GM12878 (cell line): Measurements from ENCODE around the gene RDH16. TPM values are rescaled to one million over a fixed set of nuclear protein-coding genes. Genes with fewer than 3 reads are reported as not detected.

Experiments used
- ATAC-seq: fragments of 200-7000 bp; cut with Tn5 transposase; 3 replicates; pipeline ENCODE4 v1.9.1; 2020; ENCODE audit warnings: mild to moderate bottlenecking, moderate library complexity
- BruUV-seq: library from RNA; stranded (reverse); fragments of 400-500 nt; replicated peaks from 2 replicates; lab custom pipeline; 2021; lab: Mats Ljungman, UMichigan
- CTCF ChIA-PET: fragments of 300-600 bp; sonication (Branson Sonifier 250); formaldehyde crosslinking; extraction: SDS; loops from one replicate; lab custom pipeline; 2021; ENCODE audit warnings: inconsistent platforms; lab: Yijun Ruan, JAX
- POLR2A ChIA-PET: fragments of 350-600 bp; formaldehyde crosslinking; extraction: SDS; loops from one replicate; lab custom pipeline; 2021; ENCODE audit warnings: inconsistent platforms; lab: Charles Lee
- RAD21 ChIA-PET: fragments of 300-600 bp; sonication (Branson Sonifier 250); formaldehyde crosslinking; loops from one replicate; lab custom pipeline; 2023; ENCODE audit warnings: antibody characterized with exemption; ENCODE audit not compliant: unreplicated experiment; lab: Charles Lee
- SMC1A ChIA-PET: fragments of 300-600 bp; sonication (Branson Sonifier 250); formaldehyde crosslinking; loops from one replicate; lab custom pipeline; 2023; ENCODE audit not compliant: unreplicated experiment, uncharacterized antibody; lab: Charles Lee
- DNase-seq: peaks from one replicate; pipeline ENCODE4 v3.0.0-alpha.2; 2011; ENCODE audit warnings: low read depth, low spot score
- FAIRE-seq: peaks from 3 replicates; lab custom pipeline; 2011; peaks lifted over from hg19 to GRCh38; lab: Jason Lieb, UNC
- H2AFZ ChIP-seq: 2 replicates; pipeline ENCODE4 v1.6.0; 2011; ENCODE audit warnings: low read depth, low read length, control low read depth; ENCODE audit not compliant: control insufficient read depth
- H3K27ac ChIP-seq: 2 replicates; pipeline ENCODE4 v1.5.1; 2011; ENCODE audit warnings: control low read depth; ENCODE audit not compliant: control insufficient read depth, insufficient read depth
- H3K27me3 ChIP-seq, 2 experiments: replicated peaks in 1 of 2; 2 replicates each; pipeline versions ENCODE4 v1.6.0 to v1.6.1; 2011; ENCODE audit warnings: low read length in 1 of 2; ENCODE audit not compliant: control insufficient read depth in 2 of 2, insufficient read depth in 2 of 2
- H3K36me3 ChIP-seq, 2 experiments: 2 replicates each; pipeline ENCODE4 v1.5.1; 2011; ENCODE audit warnings: low read length in 1 of 2; ENCODE audit not compliant: control insufficient read depth in 2 of 2, insufficient read depth in 2 of 2
- H3K4me1 ChIP-seq: 2 replicates; pipeline ENCODE4 v1.6.1; 2011; ENCODE audit warnings: mild to moderate bottlenecking, low read length, moderate library complexity, mixed read lengths; ENCODE audit not compliant: control insufficient read depth, insufficient read depth
- H3K4me2 ChIP-seq: 2 replicates; pipeline ENCODE4 v1.6.0; 2011; ENCODE audit warnings: control low read depth; ENCODE audit not compliant: control insufficient read depth, insufficient read depth
- H3K4me3 ChIP-seq: fragments of 200-600 bp; sonication (generic); 2 replicates; pipeline ENCODE4 v1.5.1; 2016
- H3K79me2 ChIP-seq: 2 replicates; pipeline ENCODE4 v1.6.0; 2011; ENCODE audit warnings: low read length; ENCODE audit not compliant: control insufficient read depth, insufficient read depth
- H3K9ac ChIP-seq: 2 replicates; pipeline ENCODE4 v1.8.0; 2011; ENCODE audit warnings: low read length, control low read depth, mixed read lengths; ENCODE audit not compliant: control insufficient read depth, insufficient read depth
- H3K9me3 ChIP-seq: replicated peaks from 3 replicates; pipeline ENCODE4 v1.5.1; 2011; ENCODE audit warnings: mild to moderate bottlenecking, low read length; ENCODE audit not compliant: control insufficient read depth, insufficient read depth
- H4K20me1 ChIP-seq: 2 replicates; pipeline ENCODE4 v1.6.0; 2011; ENCODE audit not compliant: control insufficient read depth, insufficient read depth
- E2F8 ChIP-seq: fragments of 450-650 bp; IDR thresholded peaks from 2 replicates; pipeline ENCODE4 v1.6.1; 2018; ENCODE audit warnings: mild to moderate bottlenecking, low read depth, moderate library complexity; ENCODE audit not compliant: partially characterized antibody
- FOXK2 ChIP-seq: fragments of 450-650 bp; IDR thresholded peaks from 2 replicates; pipeline ENCODE4 v1.6.1; 2017; ENCODE audit warnings: mild to moderate bottlenecking, moderate library complexity
- FOXM1 ChIP-seq: IDR thresholded peaks from 2 replicates; pipeline ENCODE4 v1.6.1; 2012; ENCODE audit warnings: low read depth, mild to moderate bottlenecking, inconsistent platforms, low read length, moderate library complexity
- HDAC6 ChIP-seq: fragments of 200-600 bp; sonication (generic); IDR thresholded peaks from one replicate; pipeline ENCODE4 v1.8.0; 2017; ENCODE audit warnings: antibody characterized with exemption; ENCODE audit not compliant: unreplicated experiment
- JUNB ChIP-seq: IDR thresholded peaks from 2 replicates; pipeline ENCODE4 v1.6.1; 2016; ENCODE audit warnings: antibody characterized with exemption, mild to moderate bottlenecking
- MAX ChIP-seq: IDR thresholded peaks from 2 replicates; pipeline ENCODE4 v1.6.1; 2012; ENCODE audit warnings: low read depth, low read length, improper control_type of control experiment
- RELA ChIP-seq: fragments of 450-650 bp; IDR thresholded peaks from 2 replicates; pipeline ENCODE4 v1.8.0; 2014; ENCODE audit warnings: borderline replicate concordance; ENCODE audit not compliant: partially characterized antibody
- ZZZ3 ChIP-seq: IDR thresholded peaks from 2 replicates; pipeline ENCODE4 v1.6.1; 2011; ENCODE audit warnings: low read depth; ENCODE audit not compliant: control insufficient read depth, insufficient read length
- WGBS: methylation state at CpG from one replicate; pipeline ENCODE4 v1.1.6; 2016; ENCODE audit warnings: low lambda C conversion rate; ENCODE audit not compliant: insufficient replicate concordance, insufficient coverage; ENCODE audit errors: missing lambda C conversion rate; 5-methylcytosine and 5-hydroxymethylcytosine counted together
- in situ Hi-C: fragments of 300-500 bp; cut with MboI; formaldehyde crosslinking; loops from 9 replicates; pipeline ENCODE4 v1.14.3; 2018; ENCODE audit warnings: mixed read lengths
- intact Hi-C: fragments of 100-400 bp; cut with micrococcal nuclease; formaldehyde crosslinking; loops from one replicate; pipeline ENCODE4 v1.14.2; 2022; ENCODE audit not compliant: unreplicated experiment
- polyA plus RNA-seq, 11 experiments: library from polyadenylated mRNA; depleted of rRNA in 4 of 11; unstranded in 6 of 11; stranded (reverse) in 5 of 11; fragments of >200 nt; fragmentation: Nextera tagmentation in 4 of 11; fragmentation: Illumina TruSeq in 1 of 11; extraction: Ambion mirVana in 4 of 11; extraction: Trizol in 1 of 11; gene quantifications; 1 replicate in 1 of 11; 2 replicates in 10 of 11; pipeline versions ENCODE4 v1.2.1 to v1.2.3, GENCODE V29; 2011 to 2016; ENCODE audit warnings: inconsistent platforms in 2 of 11, missing spikeins in 2 of 11, low read depth in 1 of 11
- total RNA-seq, 4 experiments: library from RNA; depleted of rRNA in 3 of 4; stranded (reverse); fragments of >200 nt in 3 of 4; fragmentation: Illumina TruSeq in 1 of 4; extraction: Trizol in 1 of 4; gene quantifications; 2 replicates each; pipeline versions ENCODE4 v1.2.1 to v1.2.3, GENCODE V29; 2013 to 2021
- TF ChIP-seq, protein P1 (sequence below): fragments of 450-650 bp; IDR thresholded peaks from 2 replicates; pipeline ENCODE4 v1.6.1; 2016; ENCODE audit warnings: mild to moderate bottlenecking, moderate library complexity, borderline replicate concordance

Gene RDH16
- total and polyA plus RNA-seq, 10 of the 15 experiments (the other 5 are each of a cell fraction or from before 2014, with no cell fraction given): 0.04 to 0.31 (median 0.06) TPM

DNA sequence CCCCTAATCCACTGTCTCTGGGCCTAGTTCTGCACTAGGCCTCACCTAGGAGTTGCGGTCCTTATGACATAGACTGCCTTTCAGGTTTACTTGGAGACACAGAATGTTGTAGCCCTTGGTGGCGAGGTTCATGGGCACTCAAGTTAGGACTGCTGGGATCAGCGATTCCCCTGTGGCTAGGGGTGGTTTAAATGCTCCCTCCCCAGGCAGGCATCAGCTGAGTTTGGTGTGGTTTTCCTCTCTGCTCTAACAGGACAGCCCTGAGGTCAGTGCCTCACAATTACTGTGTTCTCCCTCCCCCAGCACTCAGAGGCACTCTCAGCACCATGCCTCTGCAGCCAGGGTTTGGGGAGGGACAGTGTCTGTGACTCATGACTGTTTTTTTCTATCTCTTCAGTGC, 22.2 kb upstream of the RDH16 start:
- no peak for FAIRE-seq
- no peak overlapping the region for H3K27ac ChIP-seq
- H2AFZ ChIP-seq: no peak overlapping the region
- RAD21 ChIA-PET: no interaction called here
- H3K9me3 ChIP-seq: no peaks in the 10 kb centered on the region
- in situ Hi-C loops (no loop called here), intact Hi-C loops (no loop called here)
- WGBS: 75% methylated on average over 3 of the region's 3 CpGs
- POLR2A ChIA-PET: no interaction called here
- BruUV-seq: no TSS peak
- SMC1A ChIA-PET: no interaction called here
- no peaks in the 10 kb centered on the region for H3K36me3 ChIP-seq
- no peak overlapping the region for H3K4me3 ChIP-seq
- H3K4me1 ChIP-seq: no peaks in the 10 kb centered on the region
- TF ChIP-seq JUNB: no peak
- TF ChIP-seq FOXM1: no peak
- no peak for TF ChIP-seq FOXK2
- TF ChIP-seq, protein P1, sequence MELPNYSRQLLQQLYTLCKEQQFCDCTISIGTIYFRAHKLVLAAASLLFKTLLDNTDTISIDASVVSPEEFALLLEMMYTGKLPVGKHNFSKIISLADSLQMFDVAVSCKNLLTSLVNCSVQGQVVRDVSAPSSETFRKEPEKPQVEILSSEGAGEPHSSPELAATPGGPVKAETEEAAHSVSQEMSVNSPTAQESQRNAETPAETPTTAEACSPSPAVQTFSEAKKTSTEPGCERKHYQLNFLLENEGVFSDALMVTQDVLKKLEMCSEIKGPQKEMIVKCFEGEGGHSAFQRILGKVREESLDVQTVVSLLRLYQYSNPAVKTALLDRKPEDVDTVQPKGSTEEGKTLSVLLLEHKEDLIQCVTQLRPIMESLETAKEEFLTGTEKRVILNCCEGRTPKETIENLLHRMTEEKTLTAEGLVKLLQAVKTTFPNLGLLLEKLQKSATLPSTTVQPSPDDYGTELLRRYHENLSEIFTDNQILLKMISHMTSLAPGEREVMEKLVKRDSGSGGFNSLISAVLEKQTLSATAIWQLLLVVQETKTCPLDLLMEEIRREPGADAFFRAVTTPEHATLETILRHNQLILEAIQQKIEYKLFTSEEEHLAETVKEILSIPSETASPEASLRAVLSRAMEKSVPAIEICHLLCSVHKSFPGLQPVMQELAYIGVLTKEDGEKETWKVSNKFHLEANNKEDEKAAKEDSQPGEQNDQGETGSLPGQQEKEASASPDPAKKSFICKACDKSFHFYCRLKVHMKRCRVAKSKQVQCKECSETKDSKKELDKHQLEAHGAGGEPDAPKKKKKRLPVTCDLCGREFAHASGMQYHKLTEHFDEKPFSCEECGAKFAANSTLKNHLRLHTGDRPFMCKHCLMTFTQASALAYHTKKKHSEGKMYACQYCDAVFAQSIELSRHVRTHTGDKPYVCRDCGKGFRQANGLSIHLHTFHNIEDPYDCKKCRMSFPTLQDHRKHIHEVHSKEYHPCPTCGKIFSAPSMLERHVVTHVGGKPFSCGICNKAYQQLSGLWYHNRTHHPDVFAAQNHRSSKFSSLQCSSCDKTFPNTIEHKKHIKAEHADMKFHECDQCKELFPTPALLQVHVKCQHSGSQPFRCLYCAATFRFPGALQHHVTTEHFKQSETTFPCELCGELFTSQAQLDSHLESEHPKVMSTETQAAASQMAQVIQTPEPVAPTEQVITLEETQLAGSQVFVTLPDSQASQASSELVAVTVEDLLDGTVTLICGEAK: no peak
- no peak for TF ChIP-seq E2F8
- TF ChIP-seq HDAC6: no peak
- TF ChIP-seq ZZZ3: no peak
- TF ChIP-seq MAX: no peak
- no peak for TF ChIP-seq RELA
- CTCF ChIA-PET: no interaction called here
- H3K4me2 ChIP-seq: no peak overlapping the region
- no peaks in the 10 kb centered on the region for H3K27me3 ChIP-seq
- no peaks in the 10 kb centered on the region for H4K20me1 ChIP-seq
- no peak for ATAC-seq
- no peak overlapping the region for H3K9ac ChIP-seq
- H3K79me2 ChIP-seq: no peaks in the 10 kb centered on the region
- DNase-seq: no peak
